Measurements from ENCODE around the gene RELB.

RELB gene

GRCh38 chr19:45035755-45036154 is 34.5 kb downstream of the RELB start:
- TF ChIP-seq PAX5 (IDR thresholded peaks at IDR 0.05; ENCODE audit: insufficient read depth, low read length, severe bottlenecking) (no peak), SPI1 (IDR thresholded peaks at IDR 0.05; ENCODE audit: low read depth, low read length) (no peak), TAF1 (IDR thresholded peaks at IDR 0.05; ENCODE audit: low read depth, low read length) (no peak), POLR2AphosphoS5 (IDR thresholded peaks at IDR 0.05; ENCODE audit: low read depth, low read length) (no peak), POLR2A (IDR thresholded peaks at IDR 0.05; ENCODE audit: low read depth, low read length) (no peak), POU2F2 (IDR thresholded peaks at IDR 0.05; ENCODE audit: low read depth, low read length) (no peak)
- DNase-seq (ENCODE audit: insufficient read length, low spot score) (no peak), FAIRE-seq (no peak)

DNA sequence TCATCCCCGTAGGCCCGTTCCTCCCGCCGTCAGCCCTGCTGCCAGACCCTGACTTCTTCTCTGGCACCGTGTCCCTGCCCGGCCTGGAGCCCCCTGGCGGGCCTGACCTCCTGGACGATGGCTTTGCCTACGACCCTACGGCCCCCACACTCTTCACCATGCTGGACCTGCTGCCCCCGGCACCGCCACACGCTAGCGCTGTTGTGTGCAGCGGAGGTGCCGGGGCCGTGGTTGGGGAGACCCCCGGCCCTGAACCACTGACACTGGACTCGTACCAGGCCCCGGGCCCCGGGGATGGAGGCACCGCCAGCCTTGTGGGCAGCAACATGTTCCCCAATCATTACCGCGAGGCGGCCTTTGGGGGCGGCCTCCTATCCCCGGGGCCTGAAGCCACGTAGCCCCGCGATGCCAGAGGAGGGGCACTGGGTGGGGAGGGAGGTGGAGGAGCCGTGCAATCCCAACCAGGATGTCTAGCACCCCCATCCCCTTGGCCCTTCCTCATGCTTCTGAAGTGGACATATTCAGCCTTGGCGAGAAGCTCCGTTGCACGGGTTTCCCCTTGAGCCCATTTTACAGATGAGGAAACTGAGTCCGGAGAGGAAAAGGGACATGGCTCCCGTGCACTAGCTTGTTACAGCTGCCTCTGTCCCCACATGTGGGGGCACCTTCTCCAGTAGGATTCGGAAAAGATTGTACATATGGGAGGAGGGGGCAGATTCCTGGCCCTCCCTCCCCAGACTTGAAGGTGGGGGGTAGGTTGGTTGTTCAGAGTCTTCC is 36.3 kb downstream of the RELB start:
- no peak for TF ChIP-seq TAF1 (IDR thresholded peaks at IDR 0.05; ENCODE audit: low read depth, low read length)
- peak; percentile 22; the same call in 1 of the 2 replicates for TF ChIP-seq POLR2AphosphoS5 (IDR thresholded peaks at IDR 0.05; ENCODE audit: low read depth, low read length)
- no peak for TF ChIP-seq POLR2A (IDR thresholded peaks at IDR 0.05; ENCODE audit: low read depth, low read length)
- no peak for TF ChIP-seq SPI1 (IDR thresholded peaks at IDR 0.05; ENCODE audit: low read depth, low read length)
- no peak for TF ChIP-seq POU2F2 (IDR thresholded peaks at IDR 0.05; ENCODE audit: low read depth, low read length)
- TF ChIP-seq PAX5 (IDR thresholded peaks at IDR 0.05; ENCODE audit: insufficient read depth, low read length, severe bottlenecking): no peak
- DNase-seq (ENCODE audit: insufficient read length, low spot score) (no peak), FAIRE-seq (no peak)

GRCh38 chr19:45038931-45039893 is 37.9 kb downstream of the RELB start, which contains the start of gene CLASRP:
Gene CLASRP, plus strand, starts transcription at chr19:45039045. Its CDS starts 1,168 bp downstream, at chr19:45040213.
- no peak for TF ChIP-seq POU2F2 (IDR thresholded peaks at IDR 0.05; ENCODE audit: low read depth, low read length)
- peak; percentile 87 for TF ChIP-seq POLR2A (IDR thresholded peaks at IDR 0.05; ENCODE audit: low read depth, low read length)
- no peak for TF ChIP-seq PAX5 (IDR thresholded peaks at IDR 0.05; ENCODE audit: insufficient read depth, low read length, severe bottlenecking)
- peak; percentile 98 for TF ChIP-seq POLR2AphosphoS5 (IDR thresholded peaks at IDR 0.05; ENCODE audit: low read depth, low read length)
- peak; percentile 57 for TF ChIP-seq SPI1 (IDR thresholded peaks at IDR 0.05; ENCODE audit: low read depth, low read length)
- peak; percentile 90 for TF ChIP-seq TAF1 (IDR thresholded peaks at IDR 0.05; ENCODE audit: low read depth, low read length)
- FAIRE-seq: peak; percentile 91
- DNase-seq (ENCODE audit: insufficient read length, low spot score): peak; percentile 90

DNA sequence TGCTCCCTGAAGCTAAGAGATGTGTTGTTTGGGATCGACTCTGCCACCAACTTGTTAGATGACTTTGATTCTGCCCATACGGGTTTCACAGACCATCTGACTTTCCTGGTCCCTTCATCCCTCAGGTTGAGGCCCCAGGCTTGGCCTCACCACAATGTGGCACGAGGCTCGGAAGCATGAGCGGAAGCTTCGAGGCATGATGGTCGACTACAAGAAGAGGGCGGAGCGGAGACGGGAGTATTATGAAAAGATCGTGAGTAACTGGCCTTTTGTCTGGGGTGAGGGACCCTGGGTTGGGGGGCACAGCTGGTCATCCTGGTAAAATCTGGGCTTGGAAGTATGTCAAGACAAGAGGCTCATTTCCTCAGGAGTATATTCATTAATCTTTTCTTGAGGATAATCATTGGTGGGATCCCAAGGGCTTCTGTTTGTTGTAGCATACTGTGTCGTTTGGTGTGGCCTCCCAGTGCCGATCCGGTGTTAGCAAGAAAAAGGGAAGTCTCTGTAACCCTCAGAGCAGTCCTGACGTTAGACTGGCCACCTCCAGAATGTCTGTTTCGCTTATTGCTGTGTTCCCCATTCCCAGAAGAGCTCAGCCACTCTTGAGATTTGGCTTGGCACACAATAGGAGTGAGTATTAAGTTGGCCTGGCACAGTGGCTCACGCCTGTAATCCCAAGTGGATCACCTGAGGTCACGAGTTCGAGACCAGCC is 39.0 kb downstream of the RELB start:
- no peak for DNase-seq (ENCODE audit: insufficient read length, low spot score)
- no peak for FAIRE-seq
- TF ChIP-seq PAX5 (IDR thresholded peaks at IDR 0.05; ENCODE audit: insufficient read depth, low read length, severe bottlenecking): no peak
- peak; percentile 63 for TF ChIP-seq SPI1 (IDR thresholded peaks at IDR 0.05; ENCODE audit: low read depth, low read length)

GRCh38 chr19:45041125-45041524 is 39.9 kb downstream of the RELB start:
- no peak for FAIRE-seq
- TF ChIP-seq POLR2AphosphoS5 (IDR thresholded peaks at IDR 0.05; ENCODE audit: low read depth, low read length): no peak
- no peak for TF ChIP-seq POU2F2 (IDR thresholded peaks at IDR 0.05; ENCODE audit: low read depth, low read length)
- no peak for TF ChIP-seq POLR2A (IDR thresholded peaks at IDR 0.05; ENCODE audit: low read depth, low read length)
- no peak for TF ChIP-seq PAX5 (IDR thresholded peaks at IDR 0.05; ENCODE audit: insufficient read depth, low read length, severe bottlenecking)
- peak; percentile 29; the same call in 1 of the 2 replicates for TF ChIP-seq SPI1 (IDR thresholded peaks at IDR 0.05; ENCODE audit: low read depth, low read length)
- DNase-seq (ENCODE audit: insufficient read length, low spot score): no peak

DNA sequence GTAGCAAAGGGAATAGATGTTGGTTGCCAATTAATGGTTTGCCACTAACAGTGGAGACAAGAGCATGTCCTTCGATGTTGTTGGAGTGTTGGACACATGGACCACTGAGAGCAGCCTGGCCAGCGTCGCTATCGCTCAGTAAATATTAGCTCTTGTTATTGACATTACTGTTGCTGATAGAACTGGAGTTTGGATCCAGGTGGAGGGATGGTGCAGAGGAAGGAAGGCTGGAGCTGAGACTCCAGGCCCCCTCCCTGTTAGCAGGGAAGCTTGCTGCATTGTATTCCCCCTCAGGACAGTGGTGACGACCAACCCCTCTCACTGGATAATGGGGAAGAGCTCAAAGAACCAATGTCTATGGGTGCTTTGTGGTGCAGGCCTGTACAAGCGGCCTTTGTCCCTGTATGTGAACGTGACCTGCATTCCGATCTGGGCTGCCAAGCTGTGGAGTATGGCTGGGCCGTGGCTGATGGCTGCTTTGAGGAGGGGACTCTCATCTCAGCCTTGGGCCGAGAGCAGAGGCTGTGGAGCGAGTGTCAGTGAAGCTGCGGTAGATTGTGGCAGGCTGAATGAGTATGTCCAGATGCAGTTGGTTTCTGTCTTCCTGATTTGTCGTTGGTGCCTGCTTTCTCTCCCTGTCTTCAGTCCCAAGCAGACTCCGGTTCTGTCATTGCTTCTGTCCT is 44.5 kb downstream of the RELB start:
- no peak for DNase-seq (ENCODE audit: insufficient read length, low spot score)
- no peak for TF ChIP-seq TAF1 (IDR thresholded peaks at IDR 0.05; ENCODE audit: low read depth, low read length)
- no peak for TF ChIP-seq SPI1 (IDR thresholded peaks at IDR 0.05; ENCODE audit: low read depth, low read length)
- TF ChIP-seq PAX5 (IDR thresholded peaks at IDR 0.05; ENCODE audit: insufficient read depth, low read length, severe bottlenecking): no peak
- no peak for TF ChIP-seq POLR2A (IDR thresholded peaks at IDR 0.05; ENCODE audit: low read depth, low read length)
- no peak for TF ChIP-seq POLR2AphosphoS5 (IDR thresholded peaks at IDR 0.05; ENCODE audit: low read depth, low read length)
- no peak for TF ChIP-seq POU2F2 (IDR thresholded peaks at IDR 0.05; ENCODE audit: low read depth, low read length)
- FAIRE-seq: peak; percentile 5

- FAIRE-seq (no peak), DNase-seq (ENCODE audit: insufficient read length, low spot score) (no peak)
- TF ChIP-seq POLR2A (IDR thresholded peaks at IDR 0.05; ENCODE audit: low read depth, low read length) (no peak), TAF1 (IDR thresholded peaks at IDR 0.05; ENCODE audit: low read depth, low read length) (no peak), POU2F2 (IDR thresholded peaks at IDR 0.05; ENCODE audit: low read depth, low read length) (no peak), PAX5 (IDR thresholded peaks at IDR 0.05; ENCODE audit: insufficient read depth, low read length, severe bottlenecking) (no peak), POLR2AphosphoS5 (IDR thresholded peaks at IDR 0.05; ENCODE audit: low read depth, low read length) (no peak)
Measured at GRCh38 chr19:45046355-45046754, 45.1 kb downstream of the RELB start.

DNA sequence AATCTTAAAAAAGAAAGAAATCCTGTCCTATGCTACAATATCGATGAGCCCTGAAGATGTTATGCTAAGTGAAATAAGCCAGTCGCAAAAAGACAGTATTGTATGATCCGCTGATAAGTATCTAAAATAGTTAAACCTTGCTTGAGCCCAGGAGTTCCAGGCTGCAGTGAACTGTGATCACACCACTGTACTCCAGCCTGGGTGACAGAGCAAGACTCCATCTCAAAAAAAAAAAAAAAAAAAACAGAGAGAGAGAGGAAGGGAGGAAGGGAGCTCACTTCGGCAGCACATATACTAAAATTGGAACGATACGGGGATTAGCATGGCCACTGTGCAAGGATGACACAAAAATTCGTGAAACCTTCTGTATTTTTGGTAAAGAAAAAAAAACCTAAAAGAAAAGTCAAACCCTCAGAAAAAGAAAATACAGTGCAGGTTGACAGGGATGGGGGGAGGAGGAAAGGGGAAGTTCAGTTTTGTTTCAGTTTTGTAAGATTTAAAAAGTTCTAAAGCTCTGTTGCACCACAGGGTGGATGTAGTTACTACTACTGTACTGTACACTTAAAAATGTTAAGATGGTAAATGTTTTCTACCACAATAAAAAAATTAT is 46.0 kb downstream of the RELB start:
- TF ChIP-seq SPI1 (IDR thresholded peaks at IDR 0.05; ENCODE audit: low read depth, low read length) (peak; percentile 69), TAF1 (IDR thresholded peaks at IDR 0.05; ENCODE audit: low read depth, low read length) (no peak)
- FAIRE-seq: no peak

More for the DNA sequence above, 46.0 kb downstream of the RELB start:
- DNase-seq (ENCODE audit: insufficient read length, low spot score): no peak
